NOMO-1 treated with dmso at 0.1 percent for 144 hours (cell line): ENCODE results near the gene SEPTIN7.

ENCODE experiments used
- DNase-seq: peaks from one replicate; lab custom pipeline; 2025; ENCODE audit not compliant: unreplicated experiment; lab: John Stamatoyannopoulos, UW

The SEPTIN7 gene

GRCh38 chr7:35828817-35829216, 28.0 kb downstream of the SEPTIN7 start:
- no peak for DNase-seq

GRCh38 chr7:35831208-35831607, 30.4 kb downstream of the SEPTIN7 start:
- no peak for DNase-seq

- no peak for DNase-seq
Observed at GRCh38 chr7:35839860-35840854, 39.3 kb downstream of the SEPTIN7 start.

GRCh38 chr7:35846816-35847412, 46.1 kb downstream of the SEPTIN7 start:
- DNase-seq: no peak

GRCh38 chr7:35848725-35849124, 47.9 kb downstream of the SEPTIN7 start:
- DNase-seq: no peak

GRCh38 chr7:35849158-35849831, 48.4 kb downstream of the SEPTIN7 start:
- no peak for DNase-seq

- no peak for DNase-seq
Observed at GRCh38 chr7:35849954-35850353, 49.1 kb downstream of the SEPTIN7 start.
